Neuron (in vitro differentiated cells): ENCODE data around the gene PBOV1.
"Not testable (repeated sequence)": the region's sequence is repeated elsewhere in the genome, so short reads cannot be mapped to it uniquely, and the experiment has no call there.

Source experiments
- H2AFZ ChIP-seq: one replicate; pipeline ENCODE4 v1.6.1; 2013; ENCODE audit warnings: low read depth, mild to moderate bottlenecking, inconsistent platforms, low read length, moderate library complexity
- H3K27me3 ChIP-seq: one replicate; pipeline ENCODE4 v1.6.1; 2013; ENCODE audit warnings: low read length; ENCODE audit not compliant: insufficient read depth
- H3K36me3 ChIP-seq: one replicate; pipeline ENCODE4 v1.6.1; 2013; ENCODE audit warnings: low read length; ENCODE audit not compliant: insufficient read depth
- H3K4me1 ChIP-seq: one replicate; pipeline ENCODE4 v1.6.1; 2013; ENCODE audit warnings: low read length; ENCODE audit not compliant: insufficient read depth
- H3K4me3 ChIP-seq: 2 replicates; pipeline ENCODE4 v1.5.1; 2013; ENCODE audit warnings: mild to moderate bottlenecking, low read length, moderate library complexity
- H3K9me3 ChIP-seq: one replicate; pipeline ENCODE4 v1.6.1; 2013; ENCODE audit warnings: low read length

PBOV1 gene

DNA sequence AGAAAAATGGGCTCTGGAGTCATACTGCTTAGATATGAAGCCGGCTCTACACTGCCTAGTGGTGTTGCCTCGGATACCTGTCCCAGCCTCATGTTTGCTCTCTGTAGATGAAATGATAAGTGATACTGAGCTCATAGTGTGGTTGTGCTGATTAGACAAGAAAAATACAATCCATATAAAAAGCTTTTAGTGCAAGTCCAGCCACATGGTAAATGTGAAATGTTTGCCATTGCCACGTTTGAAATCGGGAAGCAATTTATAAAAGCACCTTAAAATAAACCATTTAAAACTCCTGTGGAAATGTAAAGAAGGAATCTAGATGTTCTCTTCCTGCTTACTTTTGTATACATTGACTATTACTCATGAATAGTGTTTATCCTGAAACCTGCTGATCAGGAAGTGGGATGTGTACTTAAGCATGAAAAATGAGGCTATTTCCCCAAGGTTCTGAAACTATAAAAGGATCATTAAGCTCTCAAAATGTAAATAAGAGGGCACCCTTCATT is 13.1 kb upstream of the PBOV1 start:
- H3K4me3 ChIP-seq, result no peak overlapping the region
- H3K9me3 ChIP-seq, result no peaks in the 10 kb centered on the region
- H3K36me3 ChIP-seq, result no peaks in the 10 kb centered on the region
- no peaks in the 10 kb centered on the region for H3K4me1 ChIP-seq
- no peak overlapping the region for H2AFZ ChIP-seq
- H3K27me3 ChIP-seq, result no peaks in the 10 kb centered on the region

- H3K9me3 ChIP-seq, result no peaks in the 10 kb centered on the region
- H3K4me3 ChIP-seq, result no peak overlapping the region
- no peaks in the 10 kb centered on the region for H3K27me3 ChIP-seq
- no peaks in the 10 kb centered on the region for H3K36me3 ChIP-seq
- H3K4me1 ChIP-seq, result no peaks in the 10 kb centered on the region
- H2AFZ ChIP-seq, result no peak overlapping the region
Observed at GRCh38 chr6:138230759-138231380, 12.6 kb upstream of the PBOV1 start.

DNA sequence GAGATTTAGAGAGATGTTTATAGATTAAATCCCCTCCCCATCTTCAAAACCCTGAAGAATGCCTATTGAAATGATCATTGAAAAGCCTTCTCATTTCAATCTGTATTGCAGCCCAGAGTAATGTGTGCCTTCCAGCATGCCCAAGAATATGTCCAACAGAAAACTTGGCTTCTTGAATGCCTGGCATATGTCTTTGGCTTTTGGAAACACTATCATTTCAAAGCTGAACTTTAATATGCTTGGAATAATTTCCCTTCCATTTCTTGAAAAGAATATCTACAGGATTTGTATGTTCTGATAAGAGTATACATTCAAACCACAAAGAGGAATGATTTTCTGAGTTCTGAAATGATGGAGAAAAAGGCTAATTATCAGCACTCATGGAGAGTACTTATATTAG is 11.9 kb upstream of the PBOV1 start:
- H3K36me3 ChIP-seq, result no peaks in the 10 kb centered on the region
- H3K4me1 ChIP-seq, result no peaks in the 10 kb centered on the region

GRCh38 chr6:138229663-138230179 is 11.4 kb upstream of the PBOV1 start:
- Histone ChIP-seq H3K4me1 (no peaks in the 10 kb centered on the region), H3K27me3 (no peaks in the 10 kb centered on the region), H3K9me3 (no peaks in the 10 kb centered on the region), H3K36me3 (no peaks in the 10 kb centered on the region), H2AFZ (no peak overlapping the region), H3K4me3 (no peak overlapping the region)

More for the DNA sequence above, 11.9 kb upstream of the PBOV1 start:
- Histone ChIP-seq H3K27me3 (no peaks in the 10 kb centered on the region), H2AFZ (no peak overlapping the region), H3K9me3 (no peaks in the 10 kb centered on the region), H3K4me3 (no peak overlapping the region)

DNA sequence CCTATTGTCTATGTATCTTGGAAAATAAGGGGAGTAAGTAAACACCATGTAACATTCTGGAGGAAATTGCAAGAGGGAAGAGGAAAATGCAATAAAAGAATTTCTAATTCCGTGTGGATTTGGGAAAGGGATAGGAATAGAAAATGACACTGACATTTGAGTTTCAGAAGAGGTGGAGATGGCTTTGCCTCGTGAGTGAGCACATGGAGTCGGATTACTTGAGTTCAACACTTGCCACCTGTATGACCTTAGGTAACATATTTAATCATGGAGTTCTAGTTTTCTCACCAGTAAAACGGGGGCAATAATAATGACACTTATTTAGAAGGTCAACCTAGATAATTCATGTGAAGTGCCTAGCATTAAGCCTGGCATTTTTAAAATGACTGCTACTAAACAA is 10.8 kb upstream of the PBOV1 start:
- H3K36me3 ChIP-seq, result no peaks in the 10 kb centered on the region
- H3K4me1 ChIP-seq, result no peaks in the 10 kb centered on the region
- no peaks in the 10 kb centered on the region for H3K27me3 ChIP-seq
- H3K4me3 ChIP-seq, result no peak overlapping the region
- H3K9me3 ChIP-seq, result no peaks in the 10 kb centered on the region
- H2AFZ ChIP-seq, result no peak overlapping the region

DNA sequence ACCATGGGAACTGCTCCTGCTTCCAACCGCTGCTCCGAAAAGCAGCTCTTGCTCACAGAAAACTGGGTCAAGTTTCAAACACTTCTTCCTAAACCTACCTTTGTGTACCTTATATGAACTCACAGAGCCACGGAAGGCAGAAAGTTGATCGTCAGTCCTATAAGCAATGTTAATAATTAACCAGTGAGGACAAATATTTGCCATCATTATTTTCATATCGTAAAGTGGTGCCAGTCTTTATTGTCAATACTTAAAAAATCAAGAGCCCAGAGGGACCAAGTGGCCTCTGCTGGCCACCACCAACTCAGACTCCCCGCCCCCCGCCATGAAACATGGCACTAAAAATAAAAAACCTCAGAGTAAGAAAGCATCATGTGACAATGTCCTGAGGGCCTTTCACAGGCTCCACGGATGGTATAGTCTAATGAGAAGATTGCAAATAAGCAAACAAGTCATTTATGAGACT is 9.1 kb upstream of the PBOV1 start:
- no peak overlapping the region for H2AFZ ChIP-seq
- H3K27me3 ChIP-seq, result no peaks in the 10 kb centered on the region
- H3K9me3 ChIP-seq, result no peaks in the 10 kb centered on the region
- no peaks in the 10 kb centered on the region for H3K4me1 ChIP-seq
- no peak overlapping the region for H3K4me3 ChIP-seq
- no peaks in the 10 kb centered on the region for H3K36me3 ChIP-seq

- H3K4me1 ChIP-seq, result no peaks in the 10 kb centered on the region
- no peak overlapping the region for H3K4me3 ChIP-seq
- no peaks in the 10 kb centered on the region for H3K9me3 ChIP-seq
- H3K36me3 ChIP-seq, result no peaks in the 10 kb centered on the region
- H3K27me3 ChIP-seq, result no peaks in the 10 kb centered on the region
- no peak overlapping the region for H2AFZ ChIP-seq
Observed at GRCh38 chr6:138226700-138227315, 8.5 kb upstream of the PBOV1 start.

DNA sequence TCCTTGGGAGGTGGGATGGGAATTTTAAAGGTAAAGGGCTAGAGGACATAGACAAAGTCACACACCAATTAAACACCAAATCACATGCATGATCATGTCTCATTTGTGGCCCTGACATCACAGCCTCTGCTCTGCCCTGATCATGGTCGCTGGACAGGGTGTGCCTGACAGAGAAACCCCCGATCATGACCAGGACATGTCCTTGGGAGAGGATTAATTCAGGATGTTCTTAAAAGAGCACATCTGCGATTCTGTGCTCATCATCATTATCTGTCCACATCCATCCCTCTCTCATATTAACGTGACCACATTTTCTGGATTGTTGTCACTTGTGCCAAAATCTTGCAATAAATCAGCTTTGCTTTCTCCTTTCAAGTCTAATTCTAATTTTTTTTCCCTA is 7.7 kb upstream of the PBOV1 start:
- H2AFZ ChIP-seq, result no peak overlapping the region
- no peaks in the 10 kb centered on the region for H3K27me3 ChIP-seq
- no peak overlapping the region for H3K4me3 ChIP-seq
- no peaks in the 10 kb centered on the region for H3K36me3 ChIP-seq
- no peaks in the 10 kb centered on the region for H3K9me3 ChIP-seq
- H3K4me1 ChIP-seq, result no peaks in the 10 kb centered on the region

GRCh38 chr6:138222901-138223546 is 4.7 kb upstream of the PBOV1 start:
- H2AFZ ChIP-seq, result no peak overlapping the region
- no peaks in the 10 kb centered on the region for H3K4me1 ChIP-seq
- H3K27me3 ChIP-seq, result no peaks in the 10 kb centered on the region
- H3K4me3 ChIP-seq, result no peak overlapping the region
- H3K9me3 ChIP-seq, result no peaks in the 10 kb centered on the region
- no peaks in the 10 kb centered on the region for H3K36me3 ChIP-seq

DNA sequence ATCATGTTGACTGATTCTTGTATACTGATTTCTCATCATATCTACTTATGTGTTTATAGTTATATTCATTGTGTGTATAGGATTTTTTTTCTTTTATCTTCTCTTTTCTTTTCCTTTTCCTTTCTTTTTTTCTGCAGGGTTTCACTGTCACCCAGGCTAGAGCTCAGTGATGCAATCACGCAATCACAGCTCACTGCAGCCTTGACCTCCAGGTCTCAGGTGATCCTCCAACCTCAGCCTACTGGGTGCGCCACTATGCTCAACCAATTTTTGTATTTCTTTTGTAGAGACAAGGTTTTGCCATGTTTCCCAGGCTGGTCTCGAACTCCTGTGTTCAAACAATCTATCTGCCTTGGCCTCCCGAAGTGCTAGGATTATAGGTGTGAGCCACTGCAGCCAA is 1.6 kb upstream of the PBOV1 start:
- H2AFZ ChIP-seq, result no peak overlapping the region
- H3K9me3 ChIP-seq, result no peaks in the 10 kb centered on the region
- no peaks in the 10 kb centered on the region for H3K4me1 ChIP-seq
- no peaks in the 10 kb centered on the region for H3K27me3 ChIP-seq
- H3K36me3 ChIP-seq, result no peaks in the 10 kb centered on the region
- no peak overlapping the region for H3K4me3 ChIP-seq

- Histone ChIP-seq H3K36me3 (no peaks in the 10 kb centered on the region), H3K4me1 (no peaks in the 10 kb centered on the region), H2AFZ (no peak overlapping the region), H3K9me3 (no peaks in the 10 kb centered on the region), H3K4me3 (no peak overlapping the region), H3K27me3 (no peaks in the 10 kb centered on the region)
Observed at GRCh38 chr6:138219398-138219797, 1.1 kb upstream of the PBOV1 start.

DNA sequence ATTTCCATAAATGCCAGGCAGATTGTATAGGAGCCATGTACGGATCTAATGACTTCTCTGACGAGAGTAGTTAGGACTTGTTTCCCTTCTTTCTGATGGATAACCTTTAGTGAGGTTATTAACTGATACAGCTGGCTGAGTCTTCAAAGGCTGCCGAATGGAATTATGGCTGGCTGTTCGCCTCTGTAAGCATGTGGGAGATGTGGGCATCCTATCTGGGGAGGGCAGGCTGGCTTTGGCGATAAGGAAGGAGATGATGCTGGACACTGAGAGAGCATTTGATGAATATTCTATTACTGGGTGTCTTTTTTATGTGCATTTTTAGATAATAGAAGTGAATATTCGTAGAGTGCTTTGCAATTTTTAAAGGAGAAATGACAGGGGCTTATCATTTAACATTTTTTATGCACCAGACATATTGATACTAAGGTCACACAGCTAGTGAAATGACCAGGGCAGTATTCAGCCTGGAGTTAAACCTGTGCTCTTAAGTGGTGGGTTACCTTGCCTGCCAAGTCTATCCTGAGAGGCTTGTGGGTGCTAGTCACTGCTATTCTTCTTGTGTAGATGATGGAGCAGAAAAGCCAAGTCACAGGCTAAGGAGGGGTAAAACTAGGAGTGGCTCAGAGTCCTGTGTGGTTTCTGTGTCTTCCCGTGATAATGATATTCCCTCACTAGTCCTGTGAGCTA is 3.1 kb downstream of the PBOV1 start:
- Histone ChIP-seq H3K4me1 (no peaks in the 10 kb centered on the region), H3K36me3 (no peaks in the 10 kb centered on the region), H3K4me3 (no peak overlapping the region), H2AFZ (no peak overlapping the region), H3K27me3 (no peaks in the 10 kb centered on the region), H3K9me3 (no peaks in the 10 kb centered on the region)

DNA sequence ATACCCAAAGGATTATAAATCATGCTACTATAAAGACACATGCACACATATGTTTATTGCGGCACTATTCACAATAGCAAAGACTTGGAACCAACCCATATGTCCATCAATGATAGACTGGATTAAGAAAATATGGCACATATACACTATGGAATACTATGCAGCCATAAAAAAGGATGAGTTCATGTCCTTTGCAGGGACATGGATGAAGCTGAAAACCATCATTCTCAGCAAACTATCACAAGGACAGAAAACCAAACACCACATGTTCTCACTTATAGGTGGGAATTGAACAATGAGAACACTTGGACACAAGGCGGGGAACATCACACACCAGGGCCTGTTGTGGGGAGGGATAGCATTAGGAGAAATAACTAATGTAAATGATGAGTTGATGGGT is 5.8 kb downstream of the PBOV1 start:
- H3K4me1 ChIP-seq, H3K36me3 ChIP-seq, H3K27me3 ChIP-seq, H3K4me3 ChIP-seq, H3K9me3 ChIP-seq, H2AFZ ChIP-seq: not testable (repeated sequence)
